OCI-LY7 (cell line): ENCODE results near the gene HPF1. TPM values are rescaled to one million over a fixed set of nuclear protein-coding genes. Genes with fewer than 3 reads are reported as not detected.

Experiments used
- BruUV-seq: library from RNA; stranded (reverse); fragments of 400-500 nt; replicated peaks from 2 replicates; lab custom pipeline; 2021; lab: Mats Ljungman, UMichigan
- CTCF ChIA-PET: fragments of 300-600 bp; sonication (Branson Sonifier 250); formaldehyde crosslinking; loops from one replicate; lab custom pipeline; 2022; ENCODE audit warnings: antibody characterized with exemption; ENCODE audit not compliant: unreplicated experiment; lab: Charles Lee
- POLR2A ChIA-PET: fragments of 300-600 bp; sonication (Branson Sonifier 250); formaldehyde crosslinking; loops from one replicate; lab custom pipeline; 2022; ENCODE audit warnings: antibody characterized with exemption; lab: Charles Lee
- DNase-seq: peaks from one replicate; pipeline ENCODE4 v3.0.0-alpha.2; 2015; ENCODE audit warnings: low spot score
- H2AFZ ChIP-seq: fragments of 200-600 bp; sonication (generic), shearing (Covaris generic); 2 replicates; pipeline ENCODE4 v1.6.1; 2014; ENCODE audit warnings: mild to moderate bottlenecking, antibody characterized with exemption, low read length, moderate library complexity
- H3K27ac ChIP-seq: fragments of 200-600 bp; sonication (generic); 2 replicates; pipeline ENCODE4 v1.5.1; 2014; ENCODE audit warnings: mixed run types, low read depth, mild to moderate bottlenecking, moderate library complexity, low read length, inconsistent platforms; ENCODE audit not compliant: poor library complexity, severe bottlenecking
- H3K36me3 ChIP-seq: fragments of 200-600 bp; sonication (generic); 2 replicates; pipeline ENCODE4 v1.6.1; 2014; ENCODE audit warnings: mild to moderate bottlenecking, antibody characterized with exemption, low read length, moderate library complexity, mixed read lengths; ENCODE audit not compliant: insufficient read depth
- H3K4me1 ChIP-seq: fragments of 200-600 bp; sonication (generic); 2 replicates; pipeline ENCODE4 v1.5.1; 2014; ENCODE audit warnings: mild to moderate bottlenecking, low read length; ENCODE audit not compliant: insufficient read depth, poor library complexity, severe bottlenecking
- H3K4me2 ChIP-seq: fragments of 200-600 bp; sonication (generic); 2 replicates; pipeline ENCODE4 v1.6.1; 2014; ENCODE audit warnings: mild to moderate bottlenecking, low read length
- H3K4me3 ChIP-seq: fragments of 200-600 bp; sonication (generic); 2 replicates; pipeline ENCODE4 v1.5.1; 2014; ENCODE audit warnings: mild to moderate bottlenecking, low read depth, low read length; ENCODE audit not compliant: poor library complexity, severe bottlenecking
- H3K79me2 ChIP-seq: fragments of 200-600 bp; sonication (generic); 2 replicates; pipeline ENCODE4 v1.6.1; 2016; ENCODE audit warnings: low read depth, mild to moderate bottlenecking, low read length, moderate library complexity, mixed read lengths; ENCODE audit not compliant: insufficient read depth
- H3K9me2 ChIP-seq: fragments of 200-600 bp; sonication (generic); 2 replicates; pipeline ENCODE4 v1.6.1; 2016; ENCODE audit warnings: mild to moderate bottlenecking, low read length, mixed read lengths; ENCODE audit not compliant: insufficient read depth
- H3K9me3 ChIP-seq: fragments of 200-600 bp; sonication (generic); 2 replicates; pipeline ENCODE4 v1.6.1; 2014; ENCODE audit warnings: mild to moderate bottlenecking, mixed run types, low read length, mixed read lengths
- H4K20me1 ChIP-seq: fragments of 200-600 bp; sonication (generic); 2 replicates; pipeline ENCODE4 v1.6.1; 2014; ENCODE audit warnings: mild to moderate bottlenecking, antibody characterized with exemption, low read length, moderate library complexity, mixed read lengths; ENCODE audit not compliant: insufficient read depth
- EZH2phosphoT487 ChIP-seq: fragments of 200-600 bp; sonication (generic); IDR thresholded peaks from 2 replicates; pipeline ENCODE4 v1.6.1; 2018; ENCODE audit warnings: low read depth, borderline replicate concordance, mild to moderate bottlenecking, mixed run types, antibody characterized with exemption, low read length, moderate library complexity, mixed read lengths
- intact Hi-C: fragments of 100-400 bp; cut with micrococcal nuclease; formaldehyde crosslinking; loops from one replicate; pipeline ENCODE4 v1.10.0; 2022; ENCODE audit not compliant: unreplicated experiment
- total RNA-seq, 2 experiments: library from RNA; depleted of rRNA in 1 of 2; stranded (reverse); fragments of >200 nt in 1 of 2; shearing (Covaris generic) in 1 of 2; gene quantifications; 2 replicates each; pipeline ENCODE4 v1.2.3, GENCODE V29; 2014 to 2022
- TF ChIP-seq, protein P1 (sequence below): fragments of 200-600 bp; sonication (generic); conservative IDR thresholded peaks from 2 replicates; pipeline ENCODE4 v1.5.1; 2014; ENCODE audit warnings: mild to moderate bottlenecking, antibody characterized with exemption, low read length, moderate library complexity, mixed read lengths

Gene HPF1
- total RNA-seq, 2 experiments from 2014 or later: 11.8 to 29.5 TPM

DNA sequence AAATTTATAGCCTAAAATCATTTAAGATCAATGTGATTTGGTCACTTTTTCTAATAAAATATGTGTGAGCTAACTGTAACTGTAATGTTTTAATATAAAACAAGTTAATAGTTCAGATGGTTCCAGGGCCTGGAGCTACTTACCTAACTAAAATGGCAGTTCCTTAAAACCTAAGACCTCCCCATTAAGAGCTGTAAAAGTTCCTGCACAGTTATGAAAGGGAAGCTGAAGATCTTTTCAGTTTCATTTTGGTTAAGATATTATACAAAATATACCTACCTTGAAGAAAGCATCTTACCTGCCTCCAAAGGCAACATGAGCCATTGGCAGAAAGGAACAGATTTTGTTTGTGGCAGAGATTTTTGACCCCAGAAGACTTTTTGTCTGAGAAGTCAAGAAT lies 30.1 kb downstream of the HPF1 start:
- Histone ChIP-seq H3K79me2 (no peaks in the 10 kb centered on the region), H3K9me3 (no peaks in the 10 kb centered on the region), H3K27ac (no peak overlapping the region), H3K36me3 (peaks cover 23% of the 10 kb centered on the region), H2AFZ (no peak overlapping the region), H3K4me3 (no peak overlapping the region), H4K20me1 (no peaks in the 10 kb centered on the region), H3K9me2 (no peaks in the 10 kb centered on the region), H3K4me2 (no peak overlapping the region), H3K4me1 (no peaks in the 10 kb centered on the region)
- TF ChIP-seq, protein P1, sequence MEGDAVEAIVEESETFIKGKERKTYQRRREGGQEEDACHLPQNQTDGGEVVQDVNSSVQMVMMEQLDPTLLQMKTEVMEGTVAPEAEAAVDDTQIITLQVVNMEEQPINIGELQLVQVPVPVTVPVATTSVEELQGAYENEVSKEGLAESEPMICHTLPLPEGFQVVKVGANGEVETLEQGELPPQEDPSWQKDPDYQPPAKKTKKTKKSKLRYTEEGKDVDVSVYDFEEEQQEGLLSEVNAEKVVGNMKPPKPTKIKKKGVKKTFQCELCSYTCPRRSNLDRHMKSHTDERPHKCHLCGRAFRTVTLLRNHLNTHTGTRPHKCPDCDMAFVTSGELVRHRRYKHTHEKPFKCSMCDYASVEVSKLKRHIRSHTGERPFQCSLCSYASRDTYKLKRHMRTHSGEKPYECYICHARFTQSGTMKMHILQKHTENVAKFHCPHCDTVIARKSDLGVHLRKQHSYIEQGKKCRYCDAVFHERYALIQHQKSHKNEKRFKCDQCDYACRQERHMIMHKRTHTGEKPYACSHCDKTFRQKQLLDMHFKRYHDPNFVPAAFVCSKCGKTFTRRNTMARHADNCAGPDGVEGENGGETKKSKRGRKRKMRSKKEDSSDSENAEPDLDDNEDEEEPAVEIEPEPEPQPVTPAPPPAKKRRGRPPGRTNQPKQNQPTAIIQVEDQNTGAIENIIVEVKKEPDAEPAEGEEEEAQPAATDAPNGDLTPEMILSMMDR: no peak
- TF ChIP-seq EZH2phosphoT487: no peak
- DNase-seq: no peak
- ChIA-PET CTCF (no interaction called here), POLR2A (interaction anchor here (0.5 to 1.4 kb wide), 6 partner anchors 13 to 264 kb away, joined by 3 to 4 read pairs (median 3); no protein-coding TSS in a partner anchor)
- intact Hi-C loops: loop anchor here (10.0 kb wide), 1 partner anchor 113 kb away; the partner anchor contains the start of gene NEK1
- no TSS peak for BruUV-seq

DNA sequence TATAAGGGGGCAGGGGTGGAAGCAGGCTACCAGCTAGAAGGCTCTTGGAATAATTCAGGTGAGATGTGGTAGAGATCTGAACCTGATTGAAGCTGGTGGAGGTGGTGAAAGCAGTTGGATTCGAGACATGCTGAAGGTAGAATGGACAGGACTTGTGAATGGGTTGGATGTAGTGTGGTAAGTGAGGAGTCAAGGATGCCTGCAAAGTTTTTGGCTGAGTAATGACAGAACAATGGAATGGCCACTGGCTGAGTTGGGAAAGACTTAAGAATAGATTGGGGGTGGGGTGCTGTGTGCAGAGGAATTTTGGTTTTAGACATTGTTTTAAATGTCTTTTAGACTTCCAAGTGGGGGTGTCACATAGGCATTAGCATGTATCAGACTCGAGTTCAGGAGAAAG lies 33.5 kb downstream of the HPF1 start:
- intact Hi-C loops: loop anchor here (10.0 kb wide), 1 partner anchor 109 kb away; the partner anchor contains the start of gene NEK1
- no peak overlapping the region for H3K4me3 ChIP-seq
- H3K9me2 ChIP-seq: no peaks in the 10 kb centered on the region
- H3K9me3 ChIP-seq: no peaks in the 10 kb centered on the region
- ChIA-PET POLR2A (interaction anchor here (1.0 to 1.6 kb wide), 2 partner anchors 31 to 36 kb away, joined by 3 to 9 read pairs; no protein-coding TSS in a partner anchor), CTCF (no interaction called here)
- no peak overlapping the region for H3K27ac ChIP-seq
- no peaks in the 10 kb centered on the region for H3K79me2 ChIP-seq
- TF ChIP-seq EZH2phosphoT487: no peak
- TF ChIP-seq, protein P1: no peak
- no peaks in the 10 kb centered on the region for H3K4me1 ChIP-seq
- H4K20me1 ChIP-seq: no peaks in the 10 kb centered on the region
- H3K36me3 ChIP-seq: peaks cover 26% of the 10 kb centered on the region
- H3K4me2 ChIP-seq: no peak overlapping the region
- no peak for DNase-seq
- no peak overlapping the region for H2AFZ ChIP-seq
- BruUV-seq: no TSS peak
